SK-N-SH (cell line): Measurements from ENCODE around the gene ICAM5.

Experiments
- CHD2 ChIP-seq: fragments of 150-350 bp; IDR thresholded peaks from 2 replicates; pipeline ENCODE4 v1.6.1; 2018; ENCODE audit warnings: low read length; ENCODE audit not compliant: partially characterized antibody
- CTCF ChIP-seq: fragments of 200-600 bp; sonication (generic); IDR thresholded peaks from 2 replicates; pipeline ENCODE4 v1.6.1; 2017; ENCODE audit warnings: antibody characterized with exemption, mild to moderate bottlenecking, moderate library complexity
- EP300 ChIP-seq, 2 experiments: IDR thresholded peaks; 2 replicates each; pipeline versions ENCODE4 v1.4.0 to v1.6.1; 2012; ENCODE audit warnings: borderline replicate concordance in 1 of 2, low read depth in 1 of 2, low read length in 1 of 2
- GATA2 ChIP-seq: sonication (generic); formaldehyde crosslinking; IDR thresholded peaks from 2 replicates; pipeline ENCODE4 v1.5.0; 2020; ENCODE audit warnings: mild to moderate bottlenecking, missing genetic modification reagents
- TAF1 ChIP-seq: IDR thresholded peaks from 2 replicates; pipeline ENCODE4 v1.6.1; 2012; ENCODE audit warnings: low read depth, mild to moderate bottlenecking, low read length, moderate library complexity, borderline replicate concordance
- USF2 ChIP-seq: fragments of 150-350 bp; IDR thresholded peaks from 2 replicates; pipeline ENCODE4 v1.6.1; 2017; ENCODE audit warnings: antibody characterized with exemption, low read length, low read depth, borderline replicate concordance

- TF ChIP-seq EP300 (IDR thresholded peaks at IDR 0.05; ENCODE audit: borderline replicate concordance in 1 of 2, low read depth in 1 of 2, low read length in 1 of 2) (no peak), CHD2 (no peak), GATA2 (CRISPR knock-in tag) (no peak), CTCF (no peak), USF2 (no peak), TAF1 (no peak)
These were observed 18.1 kb upstream of the ICAM5 start for GRCh38 chr19:10271543-10272086.
